Activated B cell treated with CpG ODN at 0.5 μM for 24 hours (primary cell): ENCODE results near the gene PSMD5. TPM values are rescaled to one million over a fixed set of nuclear protein-coding genes. Genes with fewer than 3 reads are reported as not detected.

Experiments
- ATAC-seq: fragments of 200-7000 bp; cut with Tn5 transposase; one replicate; pipeline ENCODE4 v1.10.0; 2021; ENCODE audit warnings: low read depth, mild to moderate bottlenecking, moderate library complexity
- CTCF ChIA-PET: fragments of 350-600 bp; sonication (Branson Sonifier 250); formaldehyde crosslinking; loops from one replicate; lab custom pipeline; 2021; ENCODE audit warnings: antibody characterized with exemption; lab: Charles Lee
- POLR2A ChIA-PET: fragments of 350-600 bp; sonication (Branson Sonifier 250); formaldehyde crosslinking; loops from one replicate; lab custom pipeline; 2021; ENCODE audit warnings: antibody characterized with exemption; lab: Charles Lee
- DNase-seq: peaks from one replicate; pipeline ENCODE4 v3.0.0; 2022
- H3K27ac Mint-ChIP-seq: one replicate; pipeline ENCODE4 v1.8.0; 2020; ENCODE audit warnings: mixed read lengths
- H3K27me3 Mint-ChIP-seq: one replicate; pipeline ENCODE4 v1.8.0; 2021; ENCODE audit warnings: mixed read lengths
- H3K36me3 Mint-ChIP-seq: one replicate; pipeline ENCODE4 v1.8.0; 2021; ENCODE audit warnings: low read depth, mixed read lengths
- H3K4me1 Mint-ChIP-seq: one replicate; pipeline ENCODE4 v1.8.0; 2021; ENCODE audit warnings: mixed read lengths
- H3K4me3 Mint-ChIP-seq: one replicate; pipeline ENCODE4 v1.8.0; 2020; ENCODE audit warnings: mild to moderate bottlenecking, mixed read lengths
- H3K9me3 Mint-ChIP-seq: one replicate; pipeline ENCODE4 v1.8.0; 2020; ENCODE audit warnings: mixed read lengths
- CTCF ChIP-seq: fragments of 200-600 bp; IDR thresholded peaks from one replicate; pipeline ENCODE4 v1.8.0; 2022; ENCODE audit warnings: antibody characterized with exemption, mild to moderate bottlenecking
- intact Hi-C: fragments of 100-400 bp; cut with micrococcal nuclease; formaldehyde crosslinking; loops from one replicate; pipeline ENCODE4 v1.15.1; 2024
- total RNA-seq: library from RNA; stranded (reverse); gene quantifications from 2 replicates; pipeline ENCODE4 v1.2.3, GENCODE V29; 2022

PSMD5 gene
- total RNA-seq = 34.8 and 38.9 TPM in 2 replicates

DNA sequence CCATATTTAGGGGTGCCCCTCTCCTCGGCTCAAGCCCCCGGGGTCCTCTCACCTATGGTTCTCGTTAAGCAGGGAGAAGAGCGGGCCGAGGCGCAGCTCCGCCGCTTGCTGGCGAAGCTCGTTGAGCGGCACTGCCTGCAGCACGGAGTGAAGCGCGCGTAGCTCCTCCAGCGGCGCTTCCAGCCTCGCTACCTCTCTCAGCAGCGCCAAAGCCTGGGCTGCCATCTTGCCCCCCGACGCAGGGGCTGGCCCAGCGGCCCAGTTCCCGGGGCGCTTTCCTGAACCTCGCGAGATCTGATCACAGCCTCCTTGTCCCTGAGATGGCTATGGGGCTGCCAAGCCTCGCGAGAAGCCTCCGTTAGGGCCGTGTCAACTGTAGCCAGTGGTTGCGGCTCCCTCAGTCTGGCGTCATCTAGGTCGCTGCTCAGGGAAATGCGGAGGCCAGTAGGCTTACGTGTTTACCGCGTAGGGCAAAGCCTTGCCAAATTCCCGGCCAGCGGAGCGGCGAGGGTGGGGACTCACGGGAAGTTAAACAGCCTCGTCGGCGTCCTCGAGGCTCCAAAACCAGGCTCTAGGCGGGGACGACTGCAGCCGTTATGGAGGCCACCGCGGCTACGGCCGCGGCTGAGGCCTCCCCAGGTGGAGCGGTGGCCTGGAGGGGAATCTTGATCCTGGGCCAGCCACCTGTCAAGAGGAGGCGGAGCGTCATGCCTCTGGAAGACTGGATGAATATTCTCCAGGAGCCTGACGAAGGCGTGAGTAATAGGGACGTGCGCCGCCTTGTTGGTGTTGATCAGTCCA, at the start of gene PSMD5:
Gene PSMD5 (minus strand): TSS at position 238 of the 801 bp plus-strand sequence. CDS start 13 bp downstream, at position 225.
- Mint-ChIP-seq H3K36me3 (peaks cover 21% of the 10 kb centered on the region), H3K27me3 (no peaks in the 10 kb centered on the region), H3K9me3 (no peaks in the 10 kb centered on the region), H3K4me1 (peaks cover 42% of the 10 kb centered on the region), H3K4me3 (peak within 1 kb of the TSS; percentile 90), H3K27ac (peak within 1 kb of the TSS; percentile 91)
- intact Hi-C loops = loop anchor here (1.0 to 2.0 kb wide), 7 partner anchors 25 to 359 kb away; partner anchors contain the start of genes FBXW2, MEGF9 and PHF19
- no peak for TF ChIP-seq CTCF
- ATAC-seq (peak; percentile 99), DNase-seq (peak; percentile 75)
- ChIA-PET CTCF (no interaction called here), POLR2A (interaction anchor here (0.9 to 2.0 kb wide), 4 partner anchors 50 to 1424 kb away, joined by 3 to 5 read pairs (median 4); partner anchors contain the start of gene FBXW2)

DNA sequence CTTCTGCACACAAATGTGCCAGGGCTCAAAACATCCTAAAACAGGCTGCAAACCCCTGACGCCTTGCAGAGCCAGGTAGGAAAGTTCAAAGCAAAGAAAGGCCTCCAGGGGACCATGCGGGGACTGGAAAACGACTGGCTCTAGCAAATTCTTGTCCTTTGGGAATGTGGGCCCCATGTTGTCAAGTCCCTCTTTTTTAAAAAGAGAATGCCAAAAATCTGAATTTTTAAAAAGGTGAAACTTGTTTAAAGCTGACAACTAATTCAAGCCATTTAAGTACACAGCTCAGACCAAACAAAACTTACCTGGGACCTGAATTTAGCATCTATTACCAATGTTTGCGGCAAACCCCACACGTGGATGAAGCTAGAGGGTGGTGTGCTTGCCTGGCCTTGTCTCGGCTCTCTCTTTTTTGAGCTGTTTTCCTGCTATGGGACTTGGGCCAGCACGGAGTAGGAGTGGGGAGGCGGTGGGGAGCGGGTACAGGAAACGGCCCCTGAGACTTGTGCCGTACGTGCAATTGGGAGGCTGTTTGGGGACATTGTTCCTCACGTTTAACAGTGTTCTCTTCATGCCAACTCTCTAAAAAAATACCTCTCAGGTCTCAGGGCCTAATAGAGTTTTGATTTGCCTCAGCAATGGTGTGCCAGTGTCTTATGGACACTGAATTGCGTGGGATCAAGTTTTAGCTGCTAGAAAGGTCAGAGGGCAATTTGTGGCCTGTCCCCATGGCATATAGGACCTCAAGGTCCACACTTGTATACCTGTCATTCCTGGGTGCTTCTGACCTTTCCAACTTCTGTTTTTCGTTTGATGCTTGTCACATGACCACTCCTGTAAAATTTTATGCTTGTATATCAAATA, 49.4 kb upstream of the PSMD5 start:
- Mint-ChIP-seq H3K36me3 (no peaks in the 10 kb centered on the region), H3K27ac (peak overlapping the region; percentile 90), H3K4me3 (peak overlapping the region; percentile 61), H3K4me1 (peaks cover 56% of the 10 kb centered on the region), H3K9me3 (no peaks in the 10 kb centered on the region), H3K27me3 (no peaks in the 10 kb centered on the region)
- DNase-seq (no peak), ATAC-seq (peak; percentile 55)
- CTCF ChIA-PET = interaction anchor here (0.8 to 2.0 kb wide), 7 partner anchors 12 to 52 kb away, joined by 3 to 7 read pairs (median 3); partner anchors contain the start of gene TRAF1
- no peak for TF ChIP-seq CTCF
- POLR2A ChIA-PET = interaction anchor here (1.0 to 12.1 kb wide), 11 partner anchors 11 to 310 kb away, joined by 3 to 179 read pairs (median 9); partner anchors contain the start of genes FBXW2, PHF19, RAB14 and TRAF1
- intact Hi-C loops = loop anchor here (1.0 kb wide), 8 partner anchors 15 to 180 kb away; partner anchors contain the start of genes PHF19 and TRAF1

DNA sequence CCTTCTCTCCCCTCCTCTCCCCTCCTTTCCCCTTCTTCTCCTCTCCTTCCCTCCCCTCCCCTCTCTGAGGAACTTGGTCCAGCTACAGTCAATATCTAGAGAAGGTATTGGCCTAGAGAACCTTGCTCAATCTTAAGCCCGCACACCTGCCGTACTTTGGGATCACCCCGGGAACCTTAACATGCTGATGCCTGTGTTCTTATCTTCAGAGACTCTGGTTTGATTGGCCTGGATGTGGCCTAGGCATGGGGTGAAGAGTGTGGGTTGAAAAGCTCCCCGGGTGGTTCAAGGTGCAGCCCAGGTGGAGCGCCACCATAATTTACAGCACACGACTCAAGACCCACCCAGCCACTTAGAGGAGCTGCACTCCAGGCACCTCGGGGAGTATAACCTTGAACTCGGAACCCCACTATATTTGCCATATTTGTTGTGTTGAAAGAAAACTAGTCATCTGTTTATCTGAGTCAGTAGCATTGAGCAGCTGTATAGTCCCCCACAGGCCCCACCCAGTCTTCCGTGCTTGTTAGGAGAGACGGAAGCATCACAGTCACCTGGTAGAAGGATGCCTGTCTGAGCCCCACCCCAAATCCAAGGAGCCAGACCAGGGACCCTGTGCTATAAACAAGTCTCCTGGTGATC, 48.6 kb upstream of the PSMD5 start:
- H3K27ac Mint-ChIP-seq = peak overlapping the region; percentile 90
- ATAC-seq (no peak), DNase-seq (no peak)
- H3K9me3 Mint-ChIP-seq = no peaks in the 10 kb centered on the region
- no peaks in the 10 kb centered on the region for H3K27me3 Mint-ChIP-seq
- CTCF ChIA-PET = interaction anchor here (0.9 to 2.0 kb wide), 4 partner anchors 11 to 40 kb away, joined by 3 to 7 read pairs (median 4); no protein-coding TSS in a partner anchor
- intact Hi-C loops = no loop called here
- H3K4me1 Mint-ChIP-seq = peaks cover 56% of the 10 kb centered on the region
- H3K36me3 Mint-ChIP-seq = no peaks in the 10 kb centered on the region
- H3K4me3 Mint-ChIP-seq = no peak overlapping the region
- POLR2A ChIA-PET = interaction anchor here (1.0 to 12.1 kb wide), 11 partner anchors 10 to 310 kb away, joined by 3 to 179 read pairs (median 9); partner anchors contain the start of genes FBXW2, PHF19, RAB14 and TRAF1
- no peak for TF ChIP-seq CTCF

DNA sequence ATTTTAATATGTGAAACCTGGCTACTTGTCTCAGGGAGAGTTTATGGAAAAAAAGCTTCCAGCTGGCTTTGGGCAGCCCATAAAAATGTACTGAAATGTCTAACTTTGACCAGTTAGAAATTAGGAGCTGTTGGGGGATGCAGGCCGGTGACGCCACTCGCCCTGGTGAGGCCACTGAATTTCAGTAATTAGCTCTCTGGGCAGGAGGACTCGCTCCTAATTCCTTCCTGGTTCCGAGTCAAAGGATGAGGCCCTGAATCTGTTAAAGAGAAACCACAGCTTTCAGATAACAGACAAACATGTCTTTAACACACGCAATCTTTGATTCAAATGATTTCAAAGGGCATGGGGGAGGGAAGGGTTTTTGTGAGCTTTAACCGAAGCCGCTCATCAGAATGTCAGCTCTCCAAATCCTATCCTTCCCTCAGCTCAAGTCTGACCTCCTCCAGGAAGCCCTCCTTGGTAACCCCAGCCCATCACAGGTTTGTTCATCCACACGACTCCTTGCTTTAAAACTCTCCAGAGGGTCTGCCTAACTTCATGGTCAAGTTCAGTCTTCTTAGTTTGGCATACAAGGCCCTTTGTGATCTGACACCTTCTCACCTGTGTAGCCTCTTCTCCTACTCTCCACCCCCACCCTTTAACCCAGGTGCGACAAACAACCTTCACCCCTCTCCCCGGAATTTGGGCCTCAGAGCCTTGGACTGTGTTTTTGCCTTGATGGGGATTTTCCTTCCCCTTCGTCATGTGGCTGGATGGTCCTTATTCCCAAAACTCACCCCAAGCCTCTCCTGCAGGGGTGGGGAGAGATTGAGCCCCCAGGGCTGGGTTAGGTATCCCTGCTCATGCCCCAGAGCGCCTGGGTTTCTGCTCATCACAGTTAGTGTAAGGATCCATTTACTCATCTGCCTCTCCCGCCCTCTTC, 47.9 kb upstream of the PSMD5 start:
- DNase-seq (no peak), ATAC-seq (no peak)
- no peaks in the 10 kb centered on the region for H3K27me3 Mint-ChIP-seq
- no peak overlapping the region for H3K4me3 Mint-ChIP-seq
- intact Hi-C loops = no loop called here
- ChIA-PET CTCF (interaction anchor here (0.9 to 1.4 kb wide), 5 partner anchors 10 to 46 kb away, joined by 3 to 6 read pairs (median 4); partner anchors contain the start of gene PHF19), POLR2A (interaction anchor here (0.7 to 12.1 kb wide), 11 partner anchors 10 to 145 kb away, joined by 3 to 179 read pairs (median 5); partner anchors contain the start of genes FBXW2, PHF19 and TRAF1)
- H3K9me3 Mint-ChIP-seq = no peaks in the 10 kb centered on the region
- peaks cover 62% of the 10 kb centered on the region for H3K4me1 Mint-ChIP-seq
- H3K27ac Mint-ChIP-seq = peak overlapping the region; percentile 90
- no peak for TF ChIP-seq CTCF
- no peaks in the 10 kb centered on the region for H3K36me3 Mint-ChIP-seq
